Suppressor macrophage treated with lipopolysaccharide for 1 hour (primary cell): ENCODE results near the gene MED23.
"Not testable (repeated sequence)": the region's sequence is repeated elsewhere in the genome, so short reads cannot be mapped to it uniquely, and the experiment has no call there.

ENCODE experiments used
- DNase-seq, 3 donors: peaks; one replicate each; pipeline ENCODE4 v3.0.0-alpha.2; 2020 to 2022

MED23 gene

DNA sequence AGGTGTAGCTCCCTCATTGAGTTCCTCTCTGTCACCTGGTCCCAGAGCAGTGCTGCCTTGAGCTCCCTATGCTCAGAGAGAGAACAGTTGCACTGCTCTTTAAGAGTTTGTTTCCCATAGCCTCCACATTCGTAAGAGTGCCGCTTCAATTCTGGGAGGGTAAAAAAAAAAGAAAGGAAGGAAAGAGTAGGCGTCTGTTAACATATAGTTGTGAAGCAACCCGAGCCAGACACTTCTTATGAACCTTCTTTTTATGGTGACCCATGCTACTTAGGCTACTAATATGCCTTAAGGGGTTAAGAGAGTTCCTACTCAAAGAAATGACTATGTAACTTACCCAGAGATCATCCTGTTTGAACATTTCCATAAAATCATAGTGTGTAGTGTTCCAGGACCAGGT, 59.3 kb downstream of the MED23 start:
- DNase-seq, result peak; percentile 1 to 19 (median 5)

DNA sequence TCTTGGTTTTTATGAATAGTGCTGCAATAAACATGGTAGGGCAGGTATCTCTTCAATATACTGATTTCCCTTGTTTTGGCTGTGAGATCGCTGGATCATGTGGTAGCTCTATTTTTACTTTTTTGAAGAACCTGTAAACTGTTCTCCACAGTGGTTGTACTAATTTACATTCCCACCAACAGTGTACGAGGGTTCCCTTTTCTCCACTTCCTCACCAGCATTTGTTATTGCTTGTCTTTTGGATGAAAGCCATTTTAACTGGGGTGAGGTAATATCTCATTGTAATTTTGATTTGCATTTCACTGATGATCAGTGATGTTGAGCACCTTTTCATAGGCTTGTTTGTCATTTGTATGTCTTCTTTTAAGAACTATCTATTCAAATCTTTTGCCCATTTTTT, 63.0 kb downstream of the MED23 start:
- DNase-seq, result peak; percentile 14 to 17 (median 17)

DNA sequence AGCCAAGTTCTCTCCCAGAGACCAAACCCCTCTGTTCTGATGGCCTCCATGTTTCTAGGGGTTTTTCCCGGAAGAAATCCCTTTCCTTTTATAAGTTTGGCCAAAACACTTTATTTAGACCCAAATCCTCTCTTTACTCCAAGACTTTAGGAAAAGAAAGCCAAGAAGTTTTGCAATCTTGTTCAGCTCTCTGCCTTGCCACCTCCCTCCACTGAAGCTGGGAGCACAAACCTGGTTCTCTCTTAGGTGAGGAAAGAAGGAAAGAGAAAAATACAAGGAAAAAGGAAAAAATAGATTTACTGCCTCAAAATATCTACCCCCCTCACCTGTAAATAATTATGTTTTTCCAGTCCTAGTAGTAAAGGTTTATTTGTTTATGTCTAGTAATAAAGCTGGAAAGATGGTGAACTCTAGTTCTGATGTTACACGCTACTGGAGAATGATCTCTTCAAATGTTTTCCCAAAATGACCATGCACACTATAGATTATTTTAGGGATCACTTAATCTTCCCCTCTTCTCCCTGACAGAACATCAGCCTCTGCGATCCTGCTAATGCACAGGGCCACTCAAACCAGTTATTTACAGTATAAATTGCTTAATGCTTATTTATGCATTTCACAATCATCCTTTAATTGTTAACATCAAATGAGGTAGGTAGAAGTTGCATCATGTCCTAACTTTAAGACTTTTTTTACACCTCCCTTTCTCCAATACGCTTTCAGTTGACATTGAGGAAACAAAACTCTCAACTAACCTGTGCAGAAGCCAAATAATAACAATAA, 65.9 kb downstream of the MED23 start:
- DNase-seq, result no peak

DNA sequence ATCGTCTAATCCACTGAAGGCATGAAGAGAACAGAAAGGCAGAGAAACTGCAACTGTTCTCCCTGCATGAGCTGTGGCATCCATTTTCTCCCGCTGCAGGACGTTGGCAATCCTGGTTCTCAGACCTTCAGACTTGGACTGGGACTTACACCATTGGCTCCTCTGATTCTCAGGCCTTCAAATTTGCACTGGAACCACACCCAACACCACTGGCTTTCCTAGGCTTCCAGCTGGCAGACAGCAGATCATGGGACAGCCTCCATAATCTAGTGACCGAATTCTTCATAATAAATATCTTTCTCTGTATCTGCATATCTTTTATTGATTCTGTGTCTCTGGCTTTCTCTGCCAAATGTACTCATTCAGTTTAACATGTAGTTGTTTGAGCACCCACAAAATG, 69.1 kb downstream of the MED23 start:
- DNase-seq, result no peak

DNA sequence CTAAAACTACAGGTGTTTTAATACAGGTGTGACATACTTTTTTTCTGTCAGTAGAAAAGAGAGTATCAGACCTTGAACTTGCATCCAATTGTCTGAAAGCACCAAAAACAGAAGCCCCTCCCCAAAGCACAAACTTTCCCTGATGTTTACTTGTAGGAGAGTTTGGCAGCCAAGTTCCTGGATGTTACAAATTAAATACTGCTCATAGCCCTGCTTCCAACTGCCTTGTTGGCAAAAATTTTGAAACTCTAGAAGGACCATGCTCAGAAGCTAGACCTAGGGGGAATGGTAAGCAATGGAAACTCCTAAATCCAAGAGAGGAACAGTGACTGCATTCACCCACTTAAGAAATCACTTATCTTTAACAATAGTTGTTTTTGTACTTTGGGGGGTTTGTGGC, 72.0 kb downstream of the MED23 start:
- DNase-seq, result no peak

DNA sequence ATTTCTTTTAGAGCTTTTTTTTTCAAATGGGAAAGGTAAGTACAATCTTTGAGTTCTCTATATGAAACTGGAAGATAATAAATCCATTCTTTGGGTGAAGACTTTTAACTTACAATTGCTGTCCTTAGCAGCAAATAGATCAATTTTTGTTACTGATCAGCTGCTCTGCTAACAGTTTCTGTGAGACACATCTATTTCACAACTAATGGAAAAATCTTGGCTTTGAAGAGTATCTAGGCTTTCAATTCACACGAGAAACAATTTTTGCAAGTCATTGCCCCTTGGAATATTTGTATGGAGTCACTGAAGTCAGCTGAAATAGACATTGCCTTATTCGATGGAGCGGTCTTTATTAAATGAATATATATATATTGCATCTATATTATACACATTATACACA, 75.5 kb downstream of the MED23 start:
- no peak for DNase-seq

DNA sequence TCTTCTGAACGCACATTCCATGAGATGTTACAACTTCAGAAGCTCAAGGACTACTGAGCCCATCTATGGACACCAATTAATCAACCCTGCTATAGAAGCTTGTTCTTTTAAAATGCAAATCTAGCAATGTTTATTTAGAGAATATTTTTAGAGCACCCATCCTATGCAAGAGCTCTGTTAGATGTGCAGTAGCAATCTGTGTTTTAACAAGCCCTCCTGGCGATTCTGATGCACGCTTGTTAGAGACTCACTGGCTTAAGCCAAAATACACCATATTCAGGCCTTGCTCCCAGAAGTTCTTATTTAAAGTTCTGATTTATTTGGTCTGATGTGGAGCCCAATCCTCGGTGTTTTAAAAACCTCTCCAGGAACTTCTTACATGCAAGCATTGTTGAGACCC, 76.1 kb downstream of the MED23 start:
- DNase-seq, result no peak

DNA sequence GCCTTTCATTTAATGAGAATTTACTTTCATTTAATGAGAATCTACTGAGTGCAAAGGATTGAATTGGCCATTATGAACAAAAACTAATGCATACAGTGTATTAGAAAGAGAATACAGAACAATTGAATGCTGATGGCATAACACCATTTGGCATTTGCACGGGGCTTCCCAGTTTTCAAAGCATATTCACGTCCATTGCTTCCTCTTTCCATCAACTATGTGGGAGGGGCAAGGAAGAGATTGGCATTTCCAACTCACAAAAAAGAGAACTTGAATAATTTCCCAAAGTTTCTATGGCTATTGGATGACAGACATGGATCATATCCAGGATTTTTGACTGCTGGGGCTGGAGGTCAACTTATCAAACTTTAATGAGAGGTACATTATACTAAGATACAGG, 78.2 kb downstream of the MED23 start:
- peak; percentile 59 to 74 (median 64) for DNase-seq

DNA sequence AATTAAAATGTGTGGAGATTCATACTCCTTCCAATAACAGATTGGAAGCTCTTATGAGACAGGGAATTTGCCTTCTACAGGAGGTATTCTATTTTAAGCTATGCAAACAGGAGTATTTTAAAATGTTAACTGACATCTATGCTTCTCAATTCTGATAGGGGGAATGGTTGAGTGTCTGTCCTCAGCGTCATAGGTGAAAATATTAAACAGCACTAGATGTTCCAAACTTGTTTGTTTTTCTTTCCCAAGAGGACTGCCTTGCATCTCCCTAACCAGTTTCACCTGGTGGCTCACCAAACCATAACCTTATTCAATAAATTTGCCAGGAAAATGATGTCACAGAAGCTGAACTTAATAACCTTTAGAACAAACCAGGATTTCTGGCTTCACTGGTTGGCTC, 79.6 kb downstream of the MED23 start:
- no peak for DNase-seq

DNA sequence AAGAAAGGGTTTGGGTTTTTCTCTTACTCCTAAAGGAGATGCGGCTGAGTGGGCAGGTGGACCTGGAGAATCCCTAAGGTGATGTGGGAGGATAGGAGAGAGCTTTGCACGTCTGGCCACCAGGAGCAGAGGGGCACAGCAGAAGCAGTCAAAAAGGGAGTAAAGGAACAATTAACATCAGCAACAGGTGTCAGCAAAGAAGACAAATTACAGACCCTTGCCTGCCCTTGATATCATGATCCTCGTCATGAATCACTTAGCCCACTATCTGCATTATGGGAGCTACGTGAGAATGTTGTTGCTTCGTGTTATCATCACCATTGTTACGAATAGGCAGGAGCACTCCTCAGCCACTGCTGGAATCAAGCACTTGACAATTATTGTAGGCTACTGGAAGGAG, 80.6 kb downstream of the MED23 start:
- no peak for DNase-seq

DNA sequence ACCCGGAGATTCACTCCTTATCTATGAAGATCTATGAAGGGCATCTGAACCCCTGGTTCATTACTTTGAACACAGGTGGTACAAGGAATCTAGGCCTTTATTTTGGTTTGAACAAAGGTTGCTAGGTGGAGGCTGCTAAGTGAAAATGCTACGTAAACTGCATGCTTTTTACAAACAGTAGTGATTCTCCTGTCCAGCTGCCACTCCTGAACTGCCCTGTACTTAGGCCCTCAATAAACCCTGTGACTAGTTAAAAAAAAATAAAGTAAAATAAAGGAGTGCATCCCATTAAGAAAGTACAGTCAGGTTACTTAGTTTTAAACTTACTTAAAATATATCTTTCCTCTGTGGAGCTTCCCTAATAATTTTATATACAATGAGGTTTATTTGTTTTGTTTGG, 82.7 kb downstream of the MED23 start:
- no peak for DNase-seq

DNA sequence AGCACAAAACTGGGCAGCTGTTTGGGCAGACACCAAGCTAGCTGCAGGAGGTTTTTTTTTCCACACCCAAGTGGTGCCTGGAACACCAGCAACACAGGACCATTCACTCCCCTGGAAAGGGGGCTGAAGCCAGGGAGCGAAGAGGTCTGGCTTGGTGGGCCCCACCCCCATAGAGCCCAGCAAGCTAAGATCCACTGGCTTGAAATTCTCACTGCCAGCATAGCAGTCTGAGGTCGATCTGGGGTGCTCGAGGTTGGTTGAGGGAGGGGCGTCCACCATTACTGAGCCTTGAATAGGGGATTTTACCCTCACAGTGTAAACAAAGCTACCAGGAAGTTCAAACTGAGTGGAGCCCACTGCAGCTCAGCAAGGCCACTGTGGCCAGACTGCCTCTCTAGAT, 89.4 kb downstream of the MED23 start:
- DNase-seq, result not testable (repeated sequence)

DNA sequence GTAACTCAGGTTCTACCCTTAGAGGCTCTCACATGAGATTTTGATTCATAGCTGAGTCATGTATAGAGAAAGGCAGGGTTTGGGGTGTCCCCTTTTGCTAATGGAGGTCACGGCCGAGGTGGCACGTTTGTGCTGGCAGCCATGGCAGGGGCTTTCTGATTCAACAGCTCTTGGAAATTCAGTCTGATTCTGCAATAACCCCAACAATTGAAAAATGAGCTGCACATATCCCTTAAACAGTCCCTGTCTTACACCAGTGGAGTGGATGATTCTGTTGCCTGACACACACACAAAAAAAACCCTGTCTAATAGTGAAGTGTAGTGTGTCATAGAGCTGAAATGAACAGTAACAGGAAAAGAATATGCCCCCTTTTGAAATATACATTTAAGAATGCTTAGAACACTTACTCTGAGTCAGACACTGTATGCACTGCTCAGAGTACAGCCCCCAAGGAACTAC, 95.4 kb downstream of the MED23 start:
- DNase-seq, result peak; percentile 25 to 55 (median 41)

DNA sequence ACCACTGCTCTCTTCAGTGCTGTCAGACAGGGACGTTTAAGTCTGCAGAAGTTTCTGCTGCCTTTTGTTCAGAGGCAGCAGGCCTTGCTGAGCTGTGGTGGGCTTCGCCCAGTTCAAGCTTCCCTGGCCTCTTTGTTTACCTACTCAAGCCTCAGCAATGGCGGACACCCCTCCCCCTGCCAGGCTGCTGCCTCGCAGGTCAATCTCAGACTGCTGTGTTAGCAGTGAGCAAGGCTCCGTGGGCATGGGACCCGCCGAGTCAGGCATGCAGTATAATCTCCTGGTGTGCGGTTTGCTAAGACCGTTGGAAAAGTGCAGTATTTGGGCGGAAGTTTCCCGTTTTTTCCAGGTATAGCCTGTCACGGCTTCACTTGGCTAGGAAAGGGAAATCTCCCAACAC, 96.4 kb downstream of the MED23 start:
- not testable (repeated sequence) for DNase-seq

DNA sequence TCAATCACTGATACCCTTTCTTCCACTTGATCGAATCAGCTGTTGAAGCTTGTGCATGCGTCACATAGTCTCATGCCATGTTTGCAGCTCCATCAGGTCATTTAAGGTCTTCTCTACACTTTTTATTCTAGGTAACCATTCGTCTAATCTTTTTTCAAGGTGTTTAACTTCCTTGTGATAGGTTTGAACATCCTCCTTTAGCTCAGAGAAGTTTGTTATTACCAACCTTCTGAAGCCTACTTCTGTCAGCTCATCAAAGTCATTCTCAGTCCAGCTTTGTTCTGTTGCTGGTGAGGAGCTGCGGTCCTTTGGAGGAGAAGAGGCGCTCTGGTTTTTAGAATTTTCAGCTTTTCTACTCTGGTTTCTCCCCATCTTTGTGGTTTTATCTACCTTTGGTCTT, 97.1 kb downstream of the MED23 start:
- DNase-seq, result not testable (repeated sequence)

DNA sequence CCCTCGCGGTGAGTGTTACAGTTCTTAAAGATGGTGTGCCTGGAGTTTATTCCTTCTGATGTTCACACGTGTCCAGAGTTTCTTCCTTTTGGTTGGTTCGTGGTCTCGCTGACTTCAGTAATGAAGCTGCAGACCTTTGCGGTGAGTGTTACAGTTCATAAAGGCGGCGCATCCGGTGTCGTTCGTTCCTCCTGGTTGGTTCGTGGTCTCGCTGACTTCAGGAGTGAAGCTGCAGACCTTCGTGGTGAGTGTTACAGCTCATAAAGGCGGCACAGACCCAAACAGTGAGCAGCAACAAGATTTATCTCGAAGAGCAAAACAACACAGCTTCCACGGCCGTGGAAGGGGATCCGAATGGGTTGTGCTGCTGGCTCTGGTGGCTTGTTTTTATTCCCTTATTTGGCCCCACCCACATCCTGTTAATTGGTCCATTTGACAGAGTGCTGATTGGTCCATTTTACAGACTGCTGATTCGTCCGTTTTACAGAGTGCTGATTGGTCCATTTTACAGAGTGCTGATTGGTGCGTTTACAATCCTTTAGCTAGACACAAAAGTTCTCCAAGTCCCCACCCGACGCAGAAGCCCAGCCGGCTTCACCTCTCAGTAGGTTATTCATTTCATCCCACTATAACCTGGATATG, 103.2 kb downstream of the MED23 start:
- no peak for DNase-seq

DNA sequence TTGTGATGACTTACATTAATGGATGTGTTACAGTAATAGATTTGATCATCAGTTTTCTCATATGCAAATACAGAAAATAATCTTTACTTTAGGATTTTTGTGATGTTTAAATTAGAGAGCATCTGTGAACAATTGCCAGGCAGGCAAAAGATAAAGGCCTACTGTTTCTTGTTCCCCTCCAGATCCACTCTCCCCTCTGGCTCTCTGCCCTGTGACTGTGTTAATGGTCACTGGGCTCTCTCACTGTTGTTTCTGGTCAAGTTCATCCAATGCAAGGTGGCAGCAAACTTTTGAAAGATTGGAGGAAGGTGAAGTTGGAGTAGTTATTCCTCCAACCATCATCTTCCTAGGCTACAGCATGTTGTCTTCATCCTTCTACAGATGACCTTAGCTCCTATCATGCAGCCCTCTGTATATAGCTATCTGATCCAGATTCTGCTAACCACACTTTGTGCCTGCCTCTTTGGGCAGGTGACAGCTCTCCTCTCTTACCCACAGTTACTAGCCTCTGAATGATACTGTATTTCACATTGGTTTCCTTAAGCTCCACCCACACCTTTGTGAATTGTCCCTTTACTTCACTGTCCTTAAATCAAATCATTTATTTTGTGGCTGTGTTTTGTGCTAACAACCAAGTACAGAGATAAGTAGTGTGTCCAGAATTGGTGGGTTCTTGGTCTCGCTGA, 103.9 kb downstream of the MED23 start:
- no peak for DNase-seq
